Small intestine (tissue), 7 donors: ENCODE measurements around the gene STK36. TPM values are rescaled to one million over a fixed set of nuclear protein-coding genes. Genes with fewer than 3 reads are reported as not detected.
A peak's percentile ranks its signal among the peaks of the same experiment; 100 is the strongest.

Source experiments
- DNase-seq, 2 donors: peaks; one replicate each; pipeline versions ENCODE4 v3.0.0 to v3.0.0-alpha.2; 2013
- FAIRE-seq: peaks from 2 replicates; lab custom pipeline; 2012; peaks lifted over from hg19 to GRCh38; lab: Jason Lieb, UNC
- H3K27ac ChIP-seq, 3 donors: one replicate each; pipeline ENCODE4 v1.5.1; 2013; ENCODE audit warnings: low read length in 2 of 3, mild to moderate bottlenecking in 2 of 3, control low read depth in 1 of 3, inconsistent platforms in 1 of 3, low read depth in 1 of 3, moderate library complexity in 1 of 3
- H3K27me3 ChIP-seq, 3 donors: one replicate each; pipeline ENCODE4 v1.6.1; 2013; ENCODE audit warnings: low read length in 3 of 3, inconsistent platforms in 1 of 3; ENCODE audit not compliant: control insufficient read depth in 3 of 3, insufficient read depth in 3 of 3
- H3K36me3 ChIP-seq, 3 donors: one replicate each; pipeline ENCODE4 v1.6.1; 2013; ENCODE audit warnings: low read length in 3 of 3, inconsistent platforms in 1 of 3, low read depth in 1 of 3, mild to moderate bottlenecking in 1 of 3, moderate library complexity in 1 of 3; ENCODE audit not compliant: control insufficient read depth in 3 of 3, insufficient read depth in 2 of 3
- H3K4me1 ChIP-seq, 3 donors: one replicate each; pipeline ENCODE4 v1.6.1; 2013; ENCODE audit warnings: low read length in 2 of 3, inconsistent platforms in 1 of 3, low read depth in 1 of 3, mild to moderate bottlenecking in 1 of 3, moderate library complexity in 1 of 3; ENCODE audit not compliant: control insufficient read depth in 3 of 3, insufficient read depth in 2 of 3
- H3K4me3 ChIP-seq, 3 donors: one replicate each; pipeline ENCODE4 v1.5.1; 2013; ENCODE audit warnings: low read length in 3 of 3, control low read depth in 1 of 3, inconsistent platforms in 1 of 3, low read depth in 1 of 3, mild to moderate bottlenecking in 1 of 3, moderate library complexity in 1 of 3
- H3K9me3 ChIP-seq, 2 donors: one replicate each; pipeline ENCODE4 v1.6.1; 2013; ENCODE audit warnings: low read depth in 1 of 2, low read length in 1 of 2; ENCODE audit not compliant: control insufficient read depth in 2 of 2, insufficient read depth in 1 of 2
- WGBS, 3 donors: extraction: QIAGEN DNeasy Blood & Tissue Kit; methylation state at CpG; one replicate each; pipeline ENCODE4 v1.1.7; 2013; 5-methylcytosine and 5-hydroxymethylcytosine counted together
- polyA plus RNA-seq, 4 donors: library from polyadenylated mRNA; stranded (reverse) in 3 of 4; unstranded in 1 of 4; fragments of 200-250 nt in 3 of 4; fragments of 120-200 nt in 1 of 4; gene quantifications; one replicate each; pipeline versions ENCODE4 v1.2.1 to v1.2.3, GENCODE V29; 2013
- donor health status: healthy with polysubstance abuse.
- donor health status: control.
- donor health status: control.
- donor health status: Bipolar disorder and iron deficiency.
- donor health status: healthy.

Gene STK36
- polyA plus RNA-seq, 4 donors, result 9.7 to 38.9 (median 14.9) TPM

DNA sequence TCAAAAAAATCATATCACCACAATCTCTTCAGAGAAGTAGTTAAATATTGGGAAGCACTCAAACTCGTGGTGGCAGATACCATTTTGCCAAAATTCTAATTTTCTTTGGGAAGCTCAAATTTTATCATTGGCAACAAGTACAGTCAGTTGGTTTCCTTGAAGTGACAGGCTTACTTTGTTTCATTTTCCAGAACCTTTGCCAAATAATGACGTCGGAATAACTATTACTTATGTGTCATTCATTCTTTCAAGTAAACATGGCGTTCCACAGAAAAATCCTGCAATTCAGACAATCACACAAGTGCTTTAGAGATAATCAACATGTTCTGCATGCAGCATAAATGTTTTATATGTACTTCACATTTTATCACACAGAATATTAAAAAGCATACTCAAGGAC lies 44.2 kb downstream of the STK36 start:
- FAIRE-seq (no peak), DNase-seq (no peak)
- H3K4me1 ChIP-seq, result peaks cover 0 to 18% (median 3%) of the 10 kb centered on the region in 3 donors
- WGBS, 3 donors, result 63 to 82% (median 76%) methylated on average over 4 of the region's 4 CpGs
- no peaks in the 10 kb centered on the region for H3K27me3 ChIP-seq
- no peaks in the 10 kb centered on the region for H3K9me3 ChIP-seq
- H3K4me3 ChIP-seq, result no peak overlapping the region
- no peak overlapping the region for H3K27ac ChIP-seq
- H3K36me3 ChIP-seq, result peaks cover 0 to 5% (median 0%) of the 10 kb centered on the region in 3 donors

DNA sequence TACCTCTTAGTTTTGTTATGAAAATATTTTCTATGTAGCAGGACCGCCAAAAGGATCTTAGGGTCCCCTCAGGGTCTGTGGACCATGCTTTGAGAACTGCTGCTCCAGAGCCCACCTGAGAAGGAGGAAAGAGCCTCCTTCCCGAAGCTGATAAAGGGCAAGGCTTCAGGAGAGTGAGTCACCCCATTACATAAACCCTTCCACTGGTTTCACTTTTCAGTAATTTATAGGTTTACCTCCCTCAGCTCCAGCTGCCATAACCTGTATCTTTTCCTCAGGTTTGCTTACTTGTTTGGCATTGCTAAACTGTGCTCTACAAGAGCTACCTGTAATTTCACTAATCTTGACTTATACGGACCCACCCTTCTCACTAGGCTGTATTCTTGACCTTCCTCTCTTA lies 45.4 kb downstream of the STK36 start:
- H3K27ac ChIP-seq, result peak overlapping the region; percentile 69 to 85 (median 73)
- H3K9me3 ChIP-seq, result no peaks in the 10 kb centered on the region
- peaks cover 0 to 5% (median 0%) of the 10 kb centered on the region in 3 donors for H3K36me3 ChIP-seq
- H3K4me1 ChIP-seq, result peaks cover 0 to 11% (median 0%) of the 10 kb centered on the region in 3 donors
- DNase-seq (peak; percentile 83 to 85), FAIRE-seq (no peak)
- no peak overlapping the region for H3K4me3 ChIP-seq
- WGBS, 3 donors, result 20 to 65% (median 41%) methylated on average over 3 of the region's 3 CpGs
- H3K27me3 ChIP-seq, result no peaks in the 10 kb centered on the region

DNA sequence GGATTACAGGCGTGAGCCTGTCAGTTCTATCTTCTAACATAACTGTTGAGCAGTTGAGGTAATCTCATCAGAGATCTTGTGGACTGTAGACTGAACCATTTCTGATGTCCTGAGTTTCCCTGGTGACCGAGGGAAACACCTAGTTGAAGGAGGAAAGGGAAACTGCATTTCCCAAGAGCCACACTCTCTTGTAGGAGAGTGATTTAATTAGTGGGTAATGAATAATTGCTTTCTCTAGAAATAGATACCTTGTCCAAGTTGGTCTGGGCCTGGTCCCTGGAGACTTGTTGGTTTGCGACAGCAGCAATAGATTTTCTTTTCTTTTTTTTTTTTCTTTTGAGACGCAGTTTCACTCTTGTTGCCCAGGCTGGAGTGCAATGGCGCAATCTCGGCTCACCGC lies 46.2 kb downstream of the STK36 start:
- Histone ChIP-seq H3K4me3 (no peak overlapping the region), H3K4me1 (peaks cover 0 to 11% (median 0%) of the 10 kb centered on the region in 3 donors), H3K27me3 (no peaks in the 10 kb centered on the region), H3K9me3 (no peaks in the 10 kb centered on the region), H3K36me3 (peaks cover 0 to 5% (median 0%) of the 10 kb centered on the region in 3 donors), H3K27ac (peak overlapping the region in 1 of 3 donors; percentile 17)
- 90 to 96% (median 92%) methylated on average over 7 of the region's 7 CpGs for WGBS, 3 donors
- peak; percentile 16 for DNase-seq
- FAIRE-seq, result no peak

DNA sequence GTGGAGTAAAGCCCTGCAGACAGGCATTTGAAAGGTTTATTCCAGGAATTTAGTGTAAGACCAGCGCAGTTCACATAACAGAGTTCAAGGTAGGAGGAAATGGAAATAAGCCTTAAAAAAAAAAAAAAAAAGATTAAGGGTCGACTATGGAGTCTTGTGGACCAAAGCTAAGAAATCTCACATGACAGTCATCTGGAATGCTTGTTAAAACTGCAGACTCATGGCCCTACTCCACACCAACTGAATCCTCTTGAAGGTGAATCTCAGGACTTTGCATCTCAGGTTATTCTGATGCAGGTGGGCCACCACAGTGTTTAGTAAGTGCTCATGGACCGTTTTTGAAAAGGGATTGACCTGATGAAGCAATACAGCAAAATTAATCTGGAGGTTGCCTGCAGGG lies 47.6 kb downstream of the STK36 start:
- Histone ChIP-seq H3K27me3 (no peaks in the 10 kb centered on the region), H3K27ac (no peak overlapping the region), H3K4me3 (no peak overlapping the region), H3K4me1 (peaks cover 0 to 11% (median 0%) of the 10 kb centered on the region in 3 donors), H3K36me3 (no peaks in the 10 kb centered on the region), H3K9me3 (no peaks in the 10 kb centered on the region)
- FAIRE-seq (no peak), DNase-seq (no peak)
- WGBS, 3 donors, result 59 to 73% (median 60%) methylated on average over 3 of the region's 3 CpGs

DNA sequence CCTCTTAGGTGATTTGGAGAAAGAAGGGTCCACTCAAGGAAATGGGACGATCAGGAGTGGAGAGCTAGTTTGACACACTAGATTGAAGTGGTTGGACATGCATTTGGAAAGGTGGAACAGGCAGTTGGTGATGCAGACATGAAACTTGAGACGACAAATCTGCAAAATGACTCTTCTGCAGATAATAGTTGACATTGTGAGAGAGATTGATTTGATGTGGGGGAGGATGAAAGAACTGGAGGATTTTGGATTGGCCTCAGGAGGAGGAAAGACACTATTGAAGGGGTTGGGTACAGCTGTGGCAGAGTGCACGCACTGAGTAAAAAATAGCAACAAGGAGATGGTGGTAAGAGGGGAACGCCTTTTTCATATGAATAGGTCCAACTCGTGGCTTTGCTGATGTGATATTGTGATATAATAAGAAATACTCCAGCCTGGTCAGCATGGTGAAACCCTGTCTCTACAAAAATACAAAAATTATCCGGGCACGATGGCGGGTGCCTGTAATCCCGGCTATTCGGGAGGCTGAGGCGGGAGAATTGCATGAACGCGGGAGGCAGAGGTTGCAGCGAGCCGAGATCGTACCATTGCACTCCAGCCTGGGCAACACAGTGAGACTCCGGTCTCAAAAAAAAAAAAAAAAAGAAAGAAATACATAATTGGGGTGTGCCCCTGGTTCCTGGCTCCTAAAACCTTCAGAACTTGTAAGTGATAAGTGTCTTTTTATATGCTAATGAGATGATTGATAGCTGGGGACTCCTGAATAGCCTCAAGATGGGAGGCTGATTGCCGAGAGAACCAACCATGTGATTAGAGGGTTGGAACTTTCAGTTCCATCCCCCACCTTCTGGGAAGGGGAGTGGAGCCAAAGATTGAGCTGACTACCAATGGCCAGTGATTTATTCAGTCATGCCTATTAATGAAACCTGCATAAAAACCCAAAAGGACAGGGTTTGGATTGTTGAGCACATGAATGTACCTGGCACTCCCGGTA lies 48.5 kb downstream of the STK36 start:
- Histone ChIP-seq H3K36me3 (peaks cover 0 to 5% (median 0%) of the 10 kb centered on the region in 3 donors), H3K27me3 (no peaks in the 10 kb centered on the region), H3K27ac (no peak overlapping the region), H3K4me3 (no peak overlapping the region), H3K4me1 (peaks cover 0 to 11% (median 0%) of the 10 kb centered on the region in 3 donors), H3K9me3 (no peaks in the 10 kb centered on the region)
- 96 to 98% (median 96%) methylated on average over 19 of the region's 19 CpGs for WGBS, 3 donors
- no peak for FAIRE-seq
- no peak for DNase-seq

DNA sequence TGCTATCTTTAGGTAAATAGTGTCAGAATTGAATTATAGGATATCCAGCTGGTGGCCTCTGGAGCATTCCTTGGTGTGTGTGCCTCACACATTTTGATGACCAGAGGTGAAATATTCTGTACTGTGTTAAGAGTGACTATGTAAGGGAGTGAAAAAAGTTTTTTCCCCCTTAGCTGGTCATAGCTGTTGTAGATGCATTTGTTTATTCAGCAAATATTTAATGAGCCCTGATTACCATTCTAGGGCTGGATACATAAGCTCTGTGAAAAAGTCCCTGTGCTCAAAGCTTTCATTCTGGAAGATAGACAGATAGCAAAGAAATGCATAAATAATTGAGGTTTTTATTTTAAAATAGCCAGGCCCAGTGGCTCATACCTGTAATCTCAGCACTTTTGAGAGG lies 49.6 kb downstream of the STK36 start:
- Histone ChIP-seq H3K27ac (no peak overlapping the region), H3K4me1 (peaks cover 0 to 11% (median 0%) of the 10 kb centered on the region in 3 donors), H3K27me3 (no peaks in the 10 kb centered on the region), H3K9me3 (peaks cover 0 to 8% of the 10 kb centered on the region in 2 donors), H3K36me3 (peaks cover 0 to 5% (median 0%) of the 10 kb centered on the region in 3 donors), H3K4me3 (no peak overlapping the region)
- DNase-seq (no peak), FAIRE-seq (no peak)

DNA sequence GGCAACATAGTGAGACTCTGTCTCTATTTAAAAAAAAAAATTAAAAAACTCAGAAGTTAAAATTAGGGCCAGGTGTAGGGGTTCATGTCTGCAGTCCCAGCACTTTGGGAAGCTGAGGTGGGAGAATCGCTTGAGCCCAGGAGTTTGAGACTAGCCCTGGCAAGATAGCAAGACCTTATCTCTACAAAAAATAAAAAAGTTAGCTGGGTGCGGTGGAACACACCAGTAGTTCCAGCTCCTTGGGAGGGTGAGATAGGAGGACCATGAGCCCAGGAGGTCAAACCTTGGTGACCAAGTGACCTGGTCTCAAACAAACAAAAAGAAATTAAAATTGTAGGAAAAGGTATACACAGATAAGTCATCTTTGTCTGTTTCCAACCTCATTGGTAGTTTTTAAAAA lies 50.0 kb downstream of the STK36 start:
- Histone ChIP-seq H3K4me3 (no peak overlapping the region), H3K27me3 (no peaks in the 10 kb centered on the region), H3K9me3 (peaks cover 0 to 13% of the 10 kb centered on the region in 2 donors), H3K4me1 (peaks cover 0 to 11% (median 0%) of the 10 kb centered on the region in 3 donors), H3K36me3 (peaks cover 0 to 5% (median 0%) of the 10 kb centered on the region in 3 donors), H3K27ac (no peak overlapping the region)
- DNase-seq, result no peak
- 41 to 67% (median 55%) methylated on average over 2 of the region's 2 CpGs for whole genome bisulfite sequencing, 3 donors
- no peak for FAIRE-seq

DNA sequence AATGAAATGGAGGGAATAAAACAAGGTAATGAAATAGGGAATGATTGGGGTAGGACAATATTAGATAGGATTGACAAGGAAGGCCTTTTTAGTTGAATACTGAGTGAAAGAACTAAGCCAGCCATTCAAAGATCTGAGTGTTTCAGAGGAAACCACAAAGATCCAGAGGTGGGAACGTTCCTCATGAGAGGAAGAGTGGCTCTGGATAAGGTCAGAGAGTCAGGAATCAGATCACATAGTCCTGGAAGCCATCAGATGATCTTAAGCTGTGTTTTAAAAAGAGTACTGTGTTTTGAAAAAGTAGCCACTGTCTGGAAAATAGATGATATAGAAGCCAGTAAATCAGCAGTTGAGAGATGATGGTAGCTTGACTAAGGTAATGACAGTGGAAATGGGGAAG lies 50.5 kb downstream of the STK36 start:
- peaks cover 0 to 8% (median 0%) of the 10 kb centered on the region in 3 donors for H3K4me1 ChIP-seq
- no peak for DNase-seq
- no peaks in the 10 kb centered on the region for H3K27me3 ChIP-seq
- 38 to 66% (median 58%) methylated on average over 1 of the region's 1 CpG for WGBS, 3 donors
- peaks cover 0 to 6% (median 0%) of the 10 kb centered on the region in 3 donors for H3K36me3 ChIP-seq
- no peak overlapping the region for H3K27ac ChIP-seq
- no peak overlapping the region for H3K4me3 ChIP-seq
- FAIRE-seq, result no peak
- H3K9me3 ChIP-seq, result peaks cover 0 to 17% of the 10 kb centered on the region in 2 donors
